Smooth muscle cell of bladder (primary cell): Measurements from ENCODE around the gene NDUFAF4. TPM values are rescaled to one million over a fixed set of nuclear protein-coding genes. Genes with fewer than 3 reads are reported as not detected.

Source experiments
- total RNA-seq: library from RNA; depleted of rRNA; stranded (reverse); fragments of >200 nt; gene quantifications from 2 replicates; pipeline ENCODE4 v1.2.3, GENCODE V29; 2014

The NDUFAF4 gene
- total RNA-seq, result 5.0 and 6.8 TPM in 2 replicates

DNA sequence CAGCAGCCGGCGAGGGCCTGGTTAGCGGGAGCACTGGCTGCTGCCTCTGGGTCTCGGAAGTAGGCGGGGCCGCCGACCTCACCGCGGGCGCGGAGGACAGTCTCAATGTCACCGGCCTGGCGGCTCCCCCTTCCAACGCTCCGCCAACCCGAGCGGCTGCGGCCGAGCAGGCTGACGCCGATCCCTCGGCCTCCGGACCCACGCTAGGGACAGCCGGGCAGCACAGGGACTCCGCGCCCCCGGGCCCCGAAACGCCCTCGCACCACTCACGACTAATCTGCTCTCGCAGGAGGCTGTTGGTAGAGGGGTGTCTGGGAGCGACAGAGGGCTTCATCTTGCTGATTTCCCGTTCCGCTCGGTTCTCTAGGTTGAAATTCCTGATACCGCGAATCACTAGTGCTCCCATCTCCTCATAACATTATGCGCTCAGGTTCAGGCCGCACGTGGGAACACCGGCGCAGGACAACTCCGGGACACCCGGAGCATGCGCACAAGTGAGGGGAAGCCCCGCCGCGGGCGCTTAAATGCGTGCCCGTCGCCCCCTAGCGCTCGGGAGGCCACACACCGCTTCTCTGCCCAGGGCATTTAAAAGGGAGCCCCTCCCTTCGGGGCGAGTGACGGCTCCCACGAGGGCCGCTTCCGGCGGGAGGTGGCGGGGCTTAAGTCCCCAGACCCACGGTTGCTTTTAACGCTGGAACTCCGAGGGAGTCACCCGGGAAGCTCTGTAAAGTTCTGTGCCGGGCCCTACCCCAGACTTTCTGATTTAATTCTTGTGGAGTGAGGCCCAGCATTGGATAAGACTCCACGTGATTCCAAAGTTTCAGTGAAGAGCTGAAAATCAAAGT lies at the start of gene NDUFAF4:
TSS of gene NDUFAF4 (minus strand) at position 496 of the 845 bp plus-strand sequence. CDS start at position 406, 90 bp downstream.

Other genes with a start within 250 kb of the NDUFAF4 start
- 1.0 and 1.4 TPM in 2 replicates for gene GPR63, start 60.4 kb downstream of the NDUFAF4 start, total RNA-seq
- under 0.01 TPM in 1 of 2 replicates, not detected in the other for gene KLHL32, start 26.8 kb upstream of the NDUFAF4 start, total RNA-seq